K562 (cell line): ENCODE results near the gene S100A10. TPM values are rescaled to one million over a fixed set of nuclear protein-coding genes. Genes with fewer than 3 reads are reported as not detected.

Source experiments
- CBFB ChIP-seq: sonication (generic); formaldehyde crosslinking; IDR thresholded peaks from 2 replicates; pipeline ENCODE4 v1.4.0; 2020; ENCODE audit warnings: mild to moderate bottlenecking, missing genetic modification reagents
- CHD4 ChIP-seq: fragments of 200-600 bp; sonication (generic); IDR thresholded peaks from 3 replicates; pipeline ENCODE4 v1.6.1; 2012; ENCODE audit warnings: low read depth, mild to moderate bottlenecking, mixed read lengths, low read length, inconsistent platforms; ENCODE audit not compliant: insufficient read depth, insufficient replicate concordance, poor library complexity, severe bottlenecking
- ETS2 ChIP-seq: IDR thresholded peaks from 2 replicates; pipeline ENCODE4 v1.6.1; 2016; ENCODE audit warnings: borderline replicate concordance, missing genetic modification characterization, mild to moderate bottlenecking, moderate library complexity, missing compliant biosample characterization; ENCODE audit not compliant: poor library complexity, severe bottlenecking
- GABPB1 ChIP-seq: sonication (generic); formaldehyde crosslinking; IDR thresholded peaks from 2 replicates; pipeline ENCODE4 v1.8.0; 2022; ENCODE audit warnings: mild to moderate bottlenecking, missing genetic modification reagents
- HDAC6 ChIP-seq: IDR thresholded peaks from 2 replicates; pipeline ENCODE4 v1.6.1; 2012; ENCODE audit warnings: low read depth, mild to moderate bottlenecking, control low read depth, inconsistent platforms, low read length, moderate library complexity
- HMGXB4 ChIP-seq: sonication (generic); formaldehyde crosslinking; IDR thresholded peaks from 2 replicates; pipeline ENCODE4 v1.8.1; 2023; ENCODE audit warnings: mild to moderate bottlenecking, missing genetic modification reagents
- HNRNPK ChIP-seq: fragments of 200-400 bp; formaldehyde crosslinking; IDR thresholded peaks from one replicate; pipeline ENCODE4 v1.6.1; 2018; ENCODE audit warnings: mild to moderate bottlenecking, low read depth, low read length; ENCODE audit not compliant: poor library complexity, severe bottlenecking
- TEAD4 ChIP-seq, 2 experiments: sonication (generic) in 1 of 2; formaldehyde crosslinking in 1 of 2; IDR thresholded peaks; 2 replicates each; pipeline versions ENCODE4 v1.6.1 to v1.8.0; 2012 to 2022; ENCODE audit warnings: borderline replicate concordance in 1 of 2, inconsistent platforms in 1 of 2, low read length in 1 of 2, mild to moderate bottlenecking in 1 of 2, missing genetic modification reagents in 1 of 2
- TFAM ChIP-seq: fragments of 250-450 bp; sonication (Bioruptor Pico); conservative IDR thresholded peaks from 2 replicates; pipeline ENCODE4 v1.5.0; 2021; ENCODE audit warnings: mild to moderate bottlenecking, moderate library complexity
- ZBTB34 ChIP-seq: fragments of 250-450 bp; sonication (Bioruptor Pico); IDR thresholded peaks from 2 replicates; pipeline ENCODE4 v1.8.0; 2021; ENCODE audit warnings: mild to moderate bottlenecking, moderate library complexity
- ZNF644 ChIP-seq: fragments of 200-800 bp; sonication (Bioruptor generic); IDR thresholded peaks from 2 replicates; pipeline ENCODE4 v1.6.1; 2016; ENCODE audit warnings: low read depth, missing genetic modification characterization, missing compliant biosample characterization
- ZNF75A ChIP-seq: fragments of 450-650 bp; formaldehyde crosslinking; IDR thresholded peaks from 2 replicates; pipeline ENCODE4 v1.4.0; 2020; ENCODE audit warnings: mild to moderate bottlenecking
- polyA plus RNA-seq, 8 experiments: library from polyadenylated mRNA; depleted of rRNA in 4 of 8; stranded (reverse) in 5 of 8; unstranded in 3 of 8; fragments of >200 nt; fragmentation: Nextera tagmentation in 2 of 8; fragmentation: Illumina TruSeq in 1 of 8; extraction: Ambion mirVana in 2 of 8; extraction: Trizol in 1 of 8; gene quantifications; 2 replicates each; pipeline versions ENCODE4 v1.2.1 to v1.2.3, GENCODE V29; 2011 to 2014; ENCODE audit warnings: inconsistent platforms in 1 of 8, missing spikeins in 1 of 8
- total RNA-seq, 7 experiments: library from RNA; depleted of rRNA in 6 of 7; stranded (reverse); fragments of >200 nt in 6 of 7; fragmentation: Illumina TruSeq in 2 of 7; extraction: Trizol in 2 of 7; gene quantifications; 2 replicates each; pipeline versions ENCODE4 v1.2.1 to v1.2.3, GENCODE V29; 2011 to 2021; ENCODE audit warnings: low replicate concordance in 1 of 7
- TF ChIP-seq, protein P1 (sequence below), 2 experiments: fragments of 450-650 bp; conservative IDR thresholded peaks; 2 replicates each; pipeline ENCODE4 v1.6.1; 2017; ENCODE audit warnings: mild to moderate bottlenecking in 2 of 2, moderate library complexity in 2 of 2

S100A10 gene
- total and polyA plus RNA-seq, 9 of the 15 experiments (the other 6 are each of a cell fraction or from before 2014, with no cell fraction given): 0.32 to 1.6 (median 0.50) TPM; not detected in 3

DNA sequence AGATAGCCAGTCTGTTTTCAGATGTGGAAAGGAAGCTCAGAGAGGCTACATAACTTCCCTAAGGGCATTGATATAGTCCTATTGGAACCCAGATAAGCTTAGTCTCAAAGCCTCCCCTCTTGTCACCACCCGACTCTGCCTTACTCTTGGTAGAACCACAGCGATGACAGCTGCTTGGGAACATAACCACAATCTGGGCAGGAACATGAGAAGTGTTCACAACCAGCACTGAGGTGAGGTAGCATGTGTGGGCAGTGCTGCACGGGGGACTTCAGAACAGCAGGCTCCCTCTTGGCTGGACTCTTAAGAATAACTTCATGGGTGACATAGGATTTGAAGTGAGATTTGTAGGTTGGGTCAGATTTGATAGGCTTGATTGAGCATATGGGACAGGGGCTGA lies 9.3 kb upstream of the S100A10 start (continued):
- TF ChIP-seq CBFB (CRISPR knock-in tag) (no peak), HNRNPK (no peak), TFAM (CRISPR knock-in tag) (no peak), HDAC6 (no peak), ETS2 (no peak), CHD4 (no peak), ZNF644 (tag) (no peak), HMGXB4 (CRISPR knock-in tag) (no peak), ZBTB34 (CRISPR knock-in tag) (no peak), ZNF75A (CRISPR knock-in tag) (no peak), TEAD4 (IDR thresholded peaks at IDR 0.05; ENCODE audit: low read length) (no peak), TEAD4 (CRISPR knock-in tag; IDR thresholded peaks at IDR 0.05; ENCODE audit: borderline replicate concordance) (no peak), GABPB1 (no peak)
- TF ChIP-seq, protein P1, sequence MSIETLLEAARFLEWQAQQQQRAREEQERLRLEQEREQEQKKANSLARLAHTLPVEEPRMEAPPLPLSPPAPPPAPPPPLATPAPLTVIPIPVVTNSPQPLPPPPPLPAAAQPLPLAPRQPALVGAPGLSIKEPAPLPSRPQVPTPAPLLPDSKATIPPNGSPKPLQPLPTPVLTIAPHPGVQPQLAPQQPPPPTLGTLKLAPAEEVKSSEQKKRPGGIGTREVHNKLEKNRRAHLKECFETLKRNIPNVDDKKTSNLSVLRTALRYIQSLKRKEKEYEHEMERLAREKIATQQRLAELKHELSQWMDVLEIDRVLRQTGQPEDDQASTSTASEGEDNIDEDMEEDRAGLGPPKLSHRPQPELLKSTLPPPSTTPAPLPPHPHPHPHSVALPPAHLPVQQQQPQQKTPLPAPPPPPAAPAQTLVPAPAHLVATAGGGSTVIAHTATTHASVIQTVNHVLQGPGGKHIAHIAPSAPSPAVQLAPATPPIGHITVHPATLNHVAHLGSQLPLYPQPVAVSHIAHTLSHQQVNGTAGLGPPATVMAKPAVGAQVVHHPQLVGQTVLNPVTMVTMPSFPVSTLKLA (conservative IDR thresholded peaks at IDR 0.05): no peak
- TF ChIP-seq, all 486 proteins: peak for 0
